A549 (cell line): ENCODE measurements around the gene ADCY2.

Source experiments
- JUN ChIP-seq, 2 experiments: fragments of >200 bp; sonication (Bioruptor Twin); formaldehyde crosslinking; IDR thresholded peaks; 2 replicates in 1 of 2; 3 replicates in 1 of 2; pipeline ENCODE4 v1.6.1; 2016 to 2017
- RAD21 ChIP-seq, 2 experiments: fragments of >200 bp in 1 of 2; sonication (Bioruptor Twin) in 1 of 2; formaldehyde crosslinking in 1 of 2; IDR thresholded peaks in 1 of 2; conservative IDR thresholded peaks in 1 of 2; 2 replicates in 1 of 2; 3 replicates in 1 of 2; pipeline ENCODE4 v1.6.1; 2012 to 2018; ENCODE audit warnings: inconsistent platforms in 1 of 2
- TFCP2L1 ChIP-seq: fragments of 250-450 bp; sonication (Bioruptor Pico); IDR thresholded peaks from 2 replicates; pipeline ENCODE4 v1.5.0; 2021; ENCODE audit warnings: mild to moderate bottlenecking

GRCh38 chr5:7473115-7473514, 77.2 kb downstream of the ADCY2 start:
- no peak for TF ChIP-seq RAD21 (conservative IDR thresholded peaks at IDR 0.05 in 1 of 2, IDR thresholded peaks at IDR 0.05 in 1 of 2)
- TF ChIP-seq TFCP2L1 (CRISPR knock-in tag) = no peak
- TF ChIP-seq JUN (IDR thresholded peaks at IDR 0.05) = no peak
